Stimulated activated naive B cell treated with anti-CD40 and anti-IgM and Interleukin-4, amounts not matched to agents 10 μg/mL and 1 μg/mL and 100 μg/mL, for 72 hours (primary cell): ENCODE measurements around the gene ZNF580.

Experiments used
- ATAC-seq, 2 donors: fragments of 150-1000 bp; cut with Tn5 transposase; replicated peaks; 2 replicates each; pipeline ENCODE4 v1.10.0; 2021; ENCODE audit warnings: moderate library complexity in 1 of 2
- DNase-seq: peaks from one replicate; pipeline ENCODE4 v3.0.0; 2021
- H3K27ac Mint-ChIP-seq: one replicate; pipeline ENCODE4 v1.8.0; 2022; ENCODE audit warnings: mild to moderate bottlenecking, mixed read lengths
- H3K27me3 Mint-ChIP-seq, 2 donors: one replicate each; pipeline ENCODE4 v1.8.0; 2022; ENCODE audit warnings: mixed read lengths in 2 of 2
- H3K36me3 Mint-ChIP-seq, 2 donors: one replicate each; pipeline ENCODE4 v1.8.0; 2022; ENCODE audit warnings: mixed read lengths in 2 of 2, mild to moderate bottlenecking in 1 of 2
- H3K4me1 Mint-ChIP-seq, 2 donors: one replicate each; pipeline ENCODE4 v1.8.0; 2022; ENCODE audit warnings: mixed read lengths in 2 of 2, mild to moderate bottlenecking in 1 of 2
- H3K4me3 Mint-ChIP-seq, 2 donors: one replicate each; pipeline ENCODE4 v1.8.0; 2022; ENCODE audit warnings: mild to moderate bottlenecking in 2 of 2, mixed read lengths in 2 of 2, moderate library complexity in 1 of 2
- H3K9me3 Mint-ChIP-seq, 2 donors: one replicate each; pipeline ENCODE4 v1.8.0; 2022; ENCODE audit warnings: mixed read lengths in 2 of 2, mild to moderate bottlenecking in 1 of 2

ZNF580 gene

GRCh38 chr19:55613930-55614710 is 26.7 kb upstream of the ZNF580 start:
- Mint-ChIP-seq H3K36me3 (peaks cover 43 to 55% of the 10 kb centered on the region in 2 donors), H3K4me1 (peaks cover 35 to 41% of the 10 kb centered on the region in 2 donors), H3K4me3 (no peak overlapping the region), H3K27me3 (no peaks in the 10 kb centered on the region), H3K27ac (no peak overlapping the region), H3K9me3 (no peaks in the 10 kb centered on the region)
- no peak for ATAC-seq
- DNase-seq: no peak

DNA sequence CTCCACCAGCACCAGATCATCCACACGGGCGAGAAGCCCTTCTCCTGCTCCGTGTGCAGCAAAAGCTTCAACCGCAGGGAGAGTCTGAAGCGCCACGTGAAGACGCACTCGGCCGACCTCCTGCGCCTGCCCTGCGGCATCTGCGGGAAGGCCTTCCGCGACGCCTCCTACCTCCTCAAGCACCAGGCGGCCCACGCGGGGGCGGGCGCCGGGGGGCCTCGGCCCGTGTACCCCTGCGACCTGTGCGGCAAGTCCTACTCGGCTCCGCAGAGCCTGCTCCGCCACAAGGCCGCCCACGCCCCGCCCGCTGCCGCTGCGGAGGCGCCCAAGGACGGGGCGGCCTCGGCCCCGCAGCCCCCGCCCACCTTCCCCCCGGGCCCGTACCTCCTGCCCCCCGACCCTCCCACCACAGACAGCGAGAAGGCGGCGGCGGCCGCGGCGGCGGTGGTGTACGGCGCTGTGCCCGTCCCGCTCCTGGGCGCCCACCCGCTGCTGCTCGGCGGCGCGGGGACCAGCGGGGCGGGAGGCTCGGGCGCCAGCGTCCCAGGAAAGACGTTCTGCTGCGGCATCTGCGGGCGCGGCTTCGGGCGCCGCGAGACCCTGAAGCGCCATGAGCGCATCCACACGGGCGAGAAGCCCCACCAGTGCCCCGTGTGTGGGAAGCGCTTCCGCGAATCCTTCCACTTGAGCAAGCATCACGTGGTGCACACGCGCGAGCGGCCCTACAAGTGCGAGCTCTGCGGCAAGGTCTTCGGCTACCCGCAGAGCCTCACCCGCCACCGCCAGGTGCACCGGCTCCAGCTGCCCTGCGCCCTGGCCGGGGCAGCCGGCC is 25.9 kb upstream of the ZNF580 start:
- Mint-ChIP-seq H3K9me3 (no peaks in the 10 kb centered on the region), H3K4me3 (no peak overlapping the region), H3K36me3 (peaks cover 35 to 47% of the 10 kb centered on the region in 2 donors), H3K4me1 (peaks cover 29 to 34% of the 10 kb centered on the region in 2 donors), H3K27me3 (no peaks in the 10 kb centered on the region), H3K27ac (no peak overlapping the region)
- ATAC-seq: no peak
- DNase-seq: no peak

- ATAC-seq (no peak), DNase-seq (no peak)
- Mint-ChIP-seq H3K36me3 (peaks cover 36 to 47% of the 10 kb centered on the region in 2 donors), H3K9me3 (no peaks in the 10 kb centered on the region), H3K4me3 (no peak overlapping the region), H3K4me1 (peaks cover 24 to 33% of the 10 kb centered on the region in 2 donors), H3K27ac (no peak overlapping the region), H3K27me3 (no peaks in the 10 kb centered on the region)
Measured at GRCh38 chr19:55615543-55616394, 25.0 kb upstream of the ZNF580 start.

GRCh38 chr19:55616395-55616875 is 24.4 kb upstream of the ZNF580 start:
- no peak for DNase-seq
- peaks cover 19 to 29% of the 10 kb centered on the region in 2 donors for H3K4me1 Mint-ChIP-seq
- no peak overlapping the region for H3K4me3 Mint-ChIP-seq
- H3K27me3 Mint-ChIP-seq: no peaks in the 10 kb centered on the region
- no peak for ATAC-seq
- H3K9me3 Mint-ChIP-seq: no peaks in the 10 kb centered on the region
- peaks cover 34 to 48% of the 10 kb centered on the region in 2 donors for H3K36me3 Mint-ChIP-seq
- no peak overlapping the region for H3K27ac Mint-ChIP-seq

DNA sequence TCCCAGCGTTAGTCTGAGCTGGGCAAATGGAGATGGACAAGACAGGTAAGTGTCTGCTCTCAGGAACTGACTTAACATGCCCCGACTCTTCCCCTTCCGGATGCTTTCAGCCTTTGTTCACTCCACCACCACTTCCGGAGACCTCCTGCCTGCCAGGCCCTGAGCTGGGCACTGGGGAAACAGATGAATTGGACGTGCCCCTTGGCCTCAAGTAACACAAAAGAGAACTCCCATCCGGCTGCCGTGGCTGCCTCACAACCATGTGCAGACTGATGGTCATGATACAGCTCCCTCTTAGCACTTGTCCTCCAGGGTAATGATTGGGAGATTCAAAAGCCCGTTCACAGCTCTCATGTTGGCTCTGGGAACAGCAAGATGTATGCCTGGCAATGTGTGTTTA is 23.4 kb upstream of the ZNF580 start:
- DNase-seq (no peak), ATAC-seq (no peak)
- Mint-ChIP-seq H3K27ac (no peak overlapping the region), H3K4me3 (no peak overlapping the region), H3K27me3 (no peaks in the 10 kb centered on the region), H3K9me3 (no peaks in the 10 kb centered on the region), H3K4me1 (peaks cover 9 to 19% of the 10 kb centered on the region in 2 donors), H3K36me3 (peaks cover 34 to 48% of the 10 kb centered on the region in 2 donors)

GRCh38 chr19:55618426-55618825 is 22.4 kb upstream of the ZNF580 start:
- H3K4me3 Mint-ChIP-seq: no peak overlapping the region
- no peak for DNase-seq

GRCh38 chr19:55619286-55619685 is 21.5 kb upstream of the ZNF580 start:
- H3K27me3 Mint-ChIP-seq: no peaks in the 10 kb centered on the region
- peaks cover 22 to 40% of the 10 kb centered on the region in 2 donors for H3K36me3 Mint-ChIP-seq
- no peak for ATAC-seq
- no peak overlapping the region for H3K27ac Mint-ChIP-seq
- H3K9me3 Mint-ChIP-seq: peaks cover 2 to 3% of the 10 kb centered on the region in 2 donors
- no peak for DNase-seq
- H3K4me1 Mint-ChIP-seq: peaks cover 7 to 18% of the 10 kb centered on the region in 2 donors
- no peak overlapping the region for H3K4me3 Mint-ChIP-seq

More at GRCh38 chr19:55618426-55618825, 22.4 kb upstream of the ZNF580 start:
- no peak for ATAC-seq
- H3K4me1 Mint-ChIP-seq: peaks cover 2 to 10% of the 10 kb centered on the region in 2 donors
- H3K27ac Mint-ChIP-seq: peak overlapping the region; percentile 59
- no peaks in the 10 kb centered on the region for H3K27me3 Mint-ChIP-seq
- peaks cover 25 to 41% of the 10 kb centered on the region in 2 donors for H3K36me3 Mint-ChIP-seq
- no peaks in the 10 kb centered on the region for H3K9me3 Mint-ChIP-seq

DNA sequence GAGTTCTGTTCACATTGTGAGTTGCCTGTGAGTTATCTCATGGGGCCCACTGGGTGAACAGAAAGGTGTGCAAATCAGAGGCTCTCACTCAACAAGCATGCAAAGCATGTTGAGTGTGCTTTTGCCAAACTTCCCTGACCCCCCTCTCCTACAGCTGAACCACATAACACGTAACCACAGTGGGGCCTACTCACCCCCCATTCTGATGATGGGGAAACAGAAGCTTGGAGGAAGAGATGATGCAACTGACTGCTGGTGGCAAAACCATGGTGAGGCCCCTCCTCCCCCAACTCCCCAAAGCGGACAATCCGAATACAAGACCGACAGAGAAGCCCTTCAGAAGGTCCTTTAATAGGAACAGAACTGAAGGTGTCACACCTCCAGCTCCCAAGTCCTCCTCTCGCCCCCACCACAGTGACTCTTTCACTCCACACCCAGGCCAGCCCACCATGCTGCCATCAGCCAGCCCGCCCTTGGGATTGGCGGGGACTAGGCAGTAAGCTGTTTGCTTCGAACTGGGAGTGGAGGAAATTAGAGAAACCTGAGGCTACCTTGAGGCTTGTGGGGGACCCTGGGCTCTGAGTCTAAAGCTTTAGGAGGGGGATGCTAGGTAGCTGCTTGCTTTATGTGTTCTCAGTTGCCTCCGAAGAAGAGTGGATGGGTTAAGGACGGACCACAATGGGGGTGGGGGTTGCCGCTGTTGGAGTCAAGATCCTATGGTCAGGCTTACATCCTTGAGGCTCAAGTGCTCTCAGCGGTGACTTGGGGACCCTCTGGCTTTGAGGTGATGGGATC is 20.2 kb upstream of the ZNF580 start:
- H3K27me3 Mint-ChIP-seq: no peaks in the 10 kb centered on the region
- no peak for ATAC-seq
- no peak for DNase-seq
- H3K36me3 Mint-ChIP-seq: peaks cover 19 to 38% of the 10 kb centered on the region in 2 donors
- H3K4me1 Mint-ChIP-seq: peaks cover 10 to 25% of the 10 kb centered on the region in 2 donors
- no peak overlapping the region for H3K27ac Mint-ChIP-seq
- H3K9me3 Mint-ChIP-seq: peaks cover 2 to 3% of the 10 kb centered on the region in 2 donors
- no peak overlapping the region for H3K4me3 Mint-ChIP-seq

- H3K4me1 Mint-ChIP-seq: peaks cover 10 to 25% of the 10 kb centered on the region in 2 donors
- peaks cover 2 to 3% of the 10 kb centered on the region in 2 donors for H3K9me3 Mint-ChIP-seq
- no peak overlapping the region for H3K4me3 Mint-ChIP-seq
- no peaks in the 10 kb centered on the region for H3K27me3 Mint-ChIP-seq
- no peak for DNase-seq
- H3K27ac Mint-ChIP-seq: peak overlapping the region; percentile 47
- no peak for ATAC-seq
- H3K36me3 Mint-ChIP-seq: peaks cover 19 to 38% of the 10 kb centered on the region in 2 donors
Measured at GRCh38 chr19:55621205-55621672, 19.6 kb upstream of the ZNF580 start.

DNA sequence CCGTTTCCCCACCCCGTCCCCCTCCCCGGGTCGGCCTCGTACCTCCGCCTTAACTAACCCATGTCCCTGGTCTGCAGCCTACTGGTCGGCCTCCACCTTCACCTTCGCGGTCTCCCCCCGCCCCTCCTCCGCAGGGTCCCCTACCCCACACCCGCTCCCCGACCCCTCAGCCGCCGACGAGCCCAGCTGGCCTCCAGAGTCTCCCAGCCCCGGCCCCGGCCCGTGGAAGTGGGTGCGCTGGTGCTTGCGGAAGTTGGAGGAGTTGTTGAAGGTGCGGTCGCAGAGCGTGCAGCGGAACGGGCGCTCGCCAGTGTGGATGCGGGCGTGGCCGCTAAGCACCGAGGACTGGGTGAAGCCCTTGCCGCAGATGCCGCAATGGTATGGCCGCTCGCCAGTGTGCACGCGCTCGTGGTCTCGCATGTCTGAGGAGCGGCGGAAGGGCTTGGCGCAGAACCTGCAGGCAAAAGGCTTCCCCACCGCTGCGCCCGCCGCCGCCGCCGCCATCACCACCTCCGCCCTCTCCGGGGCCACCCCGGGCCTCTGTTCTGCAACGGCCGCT is 19.1 kb upstream of the ZNF580 start:
- H3K4me1 Mint-ChIP-seq: peaks cover 10 to 25% of the 10 kb centered on the region in 2 donors

GRCh38 chr19:55622242-55622969 is 18.4 kb upstream of the ZNF580 start:
- Mint-ChIP-seq H3K27ac (peak overlapping the region; percentile 87), H3K36me3 (peaks cover 10 to 29% of the 10 kb centered on the region in 2 donors), H3K4me1 (peaks cover 10 to 25% of the 10 kb centered on the region in 2 donors)

More for the DNA sequence above, 19.1 kb upstream of the ZNF580 start:
- no peak for ATAC-seq
- no peak for DNase-seq
- H3K27ac Mint-ChIP-seq: peak overlapping the region; percentile 47
- peaks cover 2 to 3% of the 10 kb centered on the region in 2 donors for H3K9me3 Mint-ChIP-seq
- no peak overlapping the region for H3K4me3 Mint-ChIP-seq
- H3K36me3 Mint-ChIP-seq: peaks cover 16 to 35% of the 10 kb centered on the region in 2 donors
- H3K27me3 Mint-ChIP-seq: no peaks in the 10 kb centered on the region

DNA sequence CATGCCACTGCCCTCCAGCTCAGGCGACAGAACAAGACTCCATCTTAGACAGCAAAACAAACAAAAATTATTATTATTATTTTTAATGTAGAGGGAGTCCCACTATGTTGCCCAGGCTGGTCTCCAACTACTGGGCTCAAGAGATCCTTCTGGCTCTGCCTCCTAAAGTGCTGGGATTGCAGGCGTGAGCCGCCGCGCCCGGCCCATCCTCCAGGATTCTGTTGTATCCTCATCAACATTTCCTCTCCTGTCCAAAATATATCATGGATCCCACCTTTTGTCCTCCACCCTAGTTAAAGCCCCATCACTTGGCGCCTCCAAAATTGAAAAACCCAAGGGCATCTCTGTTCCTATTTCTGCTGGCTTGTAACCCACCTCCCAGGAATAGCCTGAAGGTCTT is 17.7 kb upstream of the ZNF580 start:
- DNase-seq: no peak
- Mint-ChIP-seq H3K36me3 (peaks cover 7 to 25% of the 10 kb centered on the region in 2 donors), H3K27ac (no peak overlapping the region), H3K4me1 (peaks cover 10 to 25% of the 10 kb centered on the region in 2 donors), H3K4me3 (no peak overlapping the region), H3K9me3 (peaks cover 2 to 3% of the 10 kb centered on the region in 2 donors), H3K27me3 (peaks cover 0 to 2% of the 10 kb centered on the region in 2 donors)
- no peak for ATAC-seq

More at GRCh38 chr19:55622242-55622969, 18.4 kb upstream of the ZNF580 start:
- DNase-seq: no peak
- no peak overlapping the region for H3K4me3 Mint-ChIP-seq
- no peaks in the 10 kb centered on the region for H3K27me3 Mint-ChIP-seq
- no peak for ATAC-seq
- peaks cover 2 to 3% of the 10 kb centered on the region in 2 donors for H3K9me3 Mint-ChIP-seq
